Measurements from ENCODE around the gene SUN1.

Gene SUN1

GRCh38 chr7:920351-921070, 88.2 kb downstream of the SUN1 start:
- Histone ChIP-seq H3K27ac (ENCODE audit: low read length) (no peak overlapping the region), H3K9me3 (replicated peaks; ENCODE audit: insufficient read depth, low read length) (no peaks in the 10 kb centered on the region), H3K4me1 (ENCODE audit: low read length) (peaks cover 21% of the 10 kb centered on the region), H3K36me3 (replicated peaks; ENCODE audit: insufficient read depth, low read length) (no peaks in the 10 kb centered on the region), H3K4me2 (ENCODE audit: low read depth, low read length) (no peak overlapping the region), H3K4me3 (ENCODE audit: low read length) (no peak overlapping the region), H3K9ac (ENCODE audit: low read length) (no peak overlapping the region), H4K20me1 (ENCODE audit: insufficient read depth, low read length) (no peaks in the 10 kb centered on the region), H3K9me2 (replicated peaks; ENCODE audit: insufficient read depth, low read length) (no peaks in the 10 kb centered on the region), H3K79me2 (ENCODE audit: low read length) (no peaks in the 10 kb centered on the region), H3F3A (ENCODE audit: insufficient read depth, low read length) (peaks cover 5% of the 10 kb centered on the region; the same call in 1 of the 2 replicates), H3K27me3 (replicated peaks; ENCODE audit: insufficient read depth, low read length) (peaks cover 65% of the 10 kb centered on the region), H2AFZ (ENCODE audit: low read length) (no peak overlapping the region)
- TF ChIP-seq CTCF (IDR thresholded peaks at IDR 0.05; ENCODE audit: low read length) = no peak
- TF ChIP-seq EZH2phosphoT487 (IDR thresholded peaks at IDR 0.05; ENCODE audit: low read length) = no peak
- no peak for TF ChIP-seq EZH2 (optimal IDR thresholded peaks at IDR 0.05; ENCODE audit: low read depth, low read length)
- DNase-seq = no peak

DNA sequence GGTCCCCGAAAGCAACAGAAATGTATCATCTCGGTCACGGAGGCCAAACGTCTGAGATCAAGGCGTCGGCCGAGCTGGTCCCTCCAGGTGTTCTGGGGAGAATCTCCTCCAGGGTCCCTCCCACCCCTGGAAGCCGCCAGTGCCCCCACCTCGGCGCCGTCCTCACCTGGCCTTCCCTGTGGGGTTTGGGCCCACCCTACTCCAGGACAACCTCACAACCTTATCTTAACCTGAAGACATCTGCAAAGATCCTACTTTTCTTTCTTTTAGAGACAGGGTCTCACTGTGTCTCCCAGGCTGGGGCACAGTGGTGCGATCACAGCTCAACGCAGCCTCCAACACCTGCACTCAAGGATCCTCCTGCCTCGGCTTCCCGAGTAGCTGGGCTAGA, 88.8 kb downstream of the SUN1 start:
- Histone ChIP-seq H3K27ac (ENCODE audit: low read length) (no peak overlapping the region), H2AFZ (ENCODE audit: low read length) (no peak overlapping the region), H3K27me3 (replicated peaks; ENCODE audit: insufficient read depth, low read length) (peaks cover 65% of the 10 kb centered on the region), H3K4me2 (ENCODE audit: low read depth, low read length) (no peak overlapping the region), H4K20me1 (ENCODE audit: insufficient read depth, low read length) (no peaks in the 10 kb centered on the region), H3K4me3 (ENCODE audit: low read length) (no peak overlapping the region), H3K79me2 (ENCODE audit: low read length) (no peaks in the 10 kb centered on the region), H3K4me1 (ENCODE audit: low read length) (peaks cover 21% of the 10 kb centered on the region), H3K9ac (ENCODE audit: low read length) (no peak overlapping the region), H3K9me2 (replicated peaks; ENCODE audit: insufficient read depth, low read length) (no peaks in the 10 kb centered on the region), H3F3A (ENCODE audit: insufficient read depth, low read length) (peaks cover 5% of the 10 kb centered on the region; the same call in 1 of the 2 replicates), H3K9me3 (replicated peaks; ENCODE audit: insufficient read depth, low read length) (no peaks in the 10 kb centered on the region), H3K36me3 (replicated peaks; ENCODE audit: insufficient read depth, low read length) (no peaks in the 10 kb centered on the region)
- TF ChIP-seq EZH2phosphoT487 (IDR thresholded peaks at IDR 0.05; ENCODE audit: low read length) (no peak), EZH2 (optimal IDR thresholded peaks at IDR 0.05; ENCODE audit: low read depth, low read length) (no peak), CTCF (IDR thresholded peaks at IDR 0.05; ENCODE audit: low read length) (no peak)
- no peak for DNase-seq

DNA sequence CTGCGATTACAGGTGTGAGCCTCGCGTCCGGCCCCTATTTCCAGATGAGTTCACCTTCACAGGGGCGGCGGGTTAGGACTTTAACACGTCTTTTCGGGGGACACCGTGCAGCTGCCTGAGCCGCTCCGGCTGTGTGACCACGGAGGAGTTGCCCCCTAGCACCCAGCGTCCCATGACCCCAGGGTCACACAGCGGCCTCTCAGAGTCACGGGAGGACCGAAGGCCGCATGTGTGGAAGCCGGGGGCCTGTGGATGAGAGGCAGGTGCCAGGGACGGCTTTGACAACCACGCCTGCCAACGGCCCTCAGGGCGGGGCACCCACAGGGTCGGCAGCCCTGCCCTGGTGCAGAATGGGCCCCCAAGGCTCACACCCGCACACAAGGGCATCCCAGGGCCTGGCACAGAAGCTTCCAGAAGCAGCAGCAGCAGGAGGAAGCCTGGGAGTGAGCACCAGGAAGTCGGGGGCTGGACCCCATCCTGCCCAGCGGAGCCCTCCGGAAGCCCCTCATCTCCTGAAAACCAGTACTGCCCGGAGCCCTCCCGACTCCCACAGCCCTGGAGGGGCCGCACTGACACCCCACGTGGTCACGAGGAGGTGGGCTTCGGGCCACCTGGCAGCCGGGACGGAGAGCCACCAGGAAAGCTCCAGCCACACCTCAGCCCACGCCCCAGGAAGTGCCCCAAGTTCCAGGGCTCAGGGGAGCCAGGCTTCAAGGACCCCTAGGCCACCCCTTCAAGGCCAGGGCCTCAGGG, 89.5 kb downstream of the SUN1 start:
- Histone ChIP-seq H3K4me3 (ENCODE audit: low read length) (no peak overlapping the region), H3K9me2 (replicated peaks; ENCODE audit: insufficient read depth, low read length) (no peaks in the 10 kb centered on the region), H3F3A (ENCODE audit: insufficient read depth, low read length) (peaks cover 5% of the 10 kb centered on the region; the same call in 1 of the 2 replicates), H3K36me3 (replicated peaks; ENCODE audit: insufficient read depth, low read length) (no peaks in the 10 kb centered on the region), H3K27me3 (replicated peaks; ENCODE audit: insufficient read depth, low read length) (peaks cover 65% of the 10 kb centered on the region), H4K20me1 (ENCODE audit: insufficient read depth, low read length) (no peaks in the 10 kb centered on the region), H3K79me2 (ENCODE audit: low read length) (no peaks in the 10 kb centered on the region), H3K4me1 (ENCODE audit: low read length) (peaks cover 21% of the 10 kb centered on the region), H3K27ac (ENCODE audit: low read length) (no peak overlapping the region), H3K4me2 (ENCODE audit: low read depth, low read length) (no peak overlapping the region), H2AFZ (ENCODE audit: low read length) (no peak overlapping the region), H3K9ac (ENCODE audit: low read length) (no peak overlapping the region), H3K9me3 (replicated peaks; ENCODE audit: insufficient read depth, low read length) (no peaks in the 10 kb centered on the region)
- TF ChIP-seq EZH2phosphoT487 (IDR thresholded peaks at IDR 0.05; ENCODE audit: low read length) = no peak
- no peak for TF ChIP-seq CTCF (IDR thresholded peaks at IDR 0.05; ENCODE audit: low read length)
- no peak for TF ChIP-seq EZH2 (optimal IDR thresholded peaks at IDR 0.05; ENCODE audit: low read depth, low read length)
- DNase-seq = no peak
